Measurements from ENCODE around the gene LDB2. TPM values are rescaled to one million over a fixed set of nuclear protein-coding genes. Genes with fewer than 3 reads are reported as not detected.

Gene LDB2
- total RNA-seq, 1 experiment from 2014 or later: not detected

DNA sequence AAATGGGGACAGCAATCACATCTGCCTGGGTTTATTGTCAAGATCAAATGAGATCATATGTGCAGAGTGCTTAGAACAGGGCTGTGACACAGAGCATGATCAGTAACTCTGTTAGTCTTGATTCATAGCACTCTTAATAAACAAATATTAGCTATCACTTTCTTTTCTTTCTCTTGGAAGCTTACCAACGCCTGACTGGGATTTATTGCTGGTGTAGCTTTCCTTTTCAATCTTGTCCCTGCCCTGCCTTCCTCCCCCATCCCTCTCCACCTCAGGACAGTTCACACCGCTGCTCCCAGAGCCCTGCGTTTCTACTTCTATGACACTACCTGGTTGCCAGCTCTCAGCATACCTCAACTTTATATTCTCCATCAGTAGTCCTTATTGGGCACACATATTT lies 120.7 kb downstream of the LDB2 start:
- intact Hi-C loops (cut with micrococcal nuclease): no loop called here
- DNase-seq (no peak), ATAC-seq (no peak)
- Histone ChIP-seq H3K4me3 (ENCODE audit: low read length) (no peak overlapping the region), H3K79me2 (ENCODE audit: low read length) (no peaks in the 10 kb centered on the region), H3K36me3 (ENCODE audit: low read depth, low read length) (no peaks in the 10 kb centered on the region), H3K27ac (ENCODE audit: low read length) (no peak overlapping the region), H3K9me3 (ENCODE audit: low read length) (no peaks in the 10 kb centered on the region), H3K9me2 (replicated peaks; ENCODE audit: low read length) (no peaks in the 10 kb centered on the region), H3K4me2 (ENCODE audit: low read length) (no peak overlapping the region), H3K27me3 (ENCODE audit: low read length) (peaks cover 70% of the 10 kb centered on the region), H3K4me1 (ENCODE audit: insufficient read depth, low read length) (no peaks in the 10 kb centered on the region), H4K20me1 (ENCODE audit: low read length) (no peaks in the 10 kb centered on the region), H3F3A (ENCODE audit: low read length, unreplicated experiment) (no peaks in the 10 kb centered on the region), H3K9ac (ENCODE audit: low read length) (no peak overlapping the region), H2AFZ (ENCODE audit: low read length) (no peak overlapping the region)
- TF ChIP-seq, protein P1, sequence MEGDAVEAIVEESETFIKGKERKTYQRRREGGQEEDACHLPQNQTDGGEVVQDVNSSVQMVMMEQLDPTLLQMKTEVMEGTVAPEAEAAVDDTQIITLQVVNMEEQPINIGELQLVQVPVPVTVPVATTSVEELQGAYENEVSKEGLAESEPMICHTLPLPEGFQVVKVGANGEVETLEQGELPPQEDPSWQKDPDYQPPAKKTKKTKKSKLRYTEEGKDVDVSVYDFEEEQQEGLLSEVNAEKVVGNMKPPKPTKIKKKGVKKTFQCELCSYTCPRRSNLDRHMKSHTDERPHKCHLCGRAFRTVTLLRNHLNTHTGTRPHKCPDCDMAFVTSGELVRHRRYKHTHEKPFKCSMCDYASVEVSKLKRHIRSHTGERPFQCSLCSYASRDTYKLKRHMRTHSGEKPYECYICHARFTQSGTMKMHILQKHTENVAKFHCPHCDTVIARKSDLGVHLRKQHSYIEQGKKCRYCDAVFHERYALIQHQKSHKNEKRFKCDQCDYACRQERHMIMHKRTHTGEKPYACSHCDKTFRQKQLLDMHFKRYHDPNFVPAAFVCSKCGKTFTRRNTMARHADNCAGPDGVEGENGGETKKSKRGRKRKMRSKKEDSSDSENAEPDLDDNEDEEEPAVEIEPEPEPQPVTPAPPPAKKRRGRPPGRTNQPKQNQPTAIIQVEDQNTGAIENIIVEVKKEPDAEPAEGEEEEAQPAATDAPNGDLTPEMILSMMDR (conservative IDR thresholded peaks at IDR 0.05; ENCODE audit: low read depth, low read length): no peak
- ChIA-PET POLR2A (ENCODE audit: unreplicated experiment) (no interaction called here), CTCF (no interaction called here)
- no TSS peak for BruUV-seq (replicated peaks)

DNA sequence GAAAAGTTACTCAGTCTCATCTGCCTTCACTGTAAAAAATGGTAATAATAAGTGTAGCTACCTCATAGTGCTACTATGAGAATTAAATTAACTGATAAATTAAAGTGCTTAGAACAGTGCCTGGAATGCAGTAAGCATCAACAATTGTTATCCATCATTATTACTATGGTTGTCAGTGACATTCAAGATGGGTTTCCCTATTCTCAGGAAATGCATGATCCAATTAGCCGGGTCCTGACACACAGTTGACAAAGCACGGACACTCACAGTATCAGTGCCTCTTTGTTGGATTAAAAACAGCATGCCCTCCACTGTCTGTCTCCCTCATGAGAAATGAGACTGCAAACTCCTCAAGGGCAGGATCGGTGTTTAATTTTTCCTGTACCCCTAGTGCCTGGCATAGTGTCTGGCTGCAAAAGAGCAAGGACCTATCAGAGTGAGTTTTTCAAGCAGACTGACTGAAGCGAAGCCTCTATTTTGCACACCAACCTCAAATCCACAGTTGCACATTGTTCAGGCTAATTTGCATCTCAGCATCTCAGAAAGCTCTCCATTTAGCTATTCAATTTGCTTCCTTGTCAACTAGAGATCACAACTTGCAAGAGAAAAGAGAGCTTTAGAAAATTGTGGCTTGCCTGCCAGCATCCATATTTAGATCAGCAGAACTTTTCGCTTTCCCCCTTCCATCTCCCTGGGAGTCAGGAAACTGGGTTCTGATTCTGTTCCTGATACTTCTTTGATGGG lies 122.9 kb downstream of the LDB2 start:
- no peaks in the 10 kb centered on the region for H3K79me2 ChIP-seq (ENCODE audit: low read length)
- no peak overlapping the region for H3K9ac ChIP-seq (ENCODE audit: low read length)
- H3F3A ChIP-seq (ENCODE audit: low read length, unreplicated experiment): no peaks in the 10 kb centered on the region
- no peaks in the 10 kb centered on the region for H3K4me1 ChIP-seq (ENCODE audit: insufficient read depth, low read length)
- H4K20me1 ChIP-seq (ENCODE audit: low read length): no peaks in the 10 kb centered on the region
- H3K4me3 ChIP-seq (ENCODE audit: low read length): no peak overlapping the region
- H3K36me3 ChIP-seq (ENCODE audit: low read depth, low read length): no peaks in the 10 kb centered on the region
- no peaks in the 10 kb centered on the region for H3K9me2 ChIP-seq (replicated peaks; ENCODE audit: low read length)
- TF ChIP-seq EZH2 (IDR thresholded peaks at IDR 0.05; ENCODE audit: low read length, unreplicated experiment) (no peak), EZH2phosphoT487 (IDR thresholded peaks at IDR 0.05; ENCODE audit: borderline replicate concordance, low read length) (no peak)
- TF ChIP-seq, protein P1 (conservative IDR thresholded peaks at IDR 0.05; ENCODE audit: low read depth, low read length): no peak
- no TSS peak for BruUV-seq (replicated peaks)
- no peak overlapping the region for H3K4me2 ChIP-seq (ENCODE audit: low read length)
- DNase-seq (no peak), ATAC-seq (no peak)
- H2AFZ ChIP-seq (ENCODE audit: low read length): no peak overlapping the region
- peaks cover 77% of the 10 kb centered on the region for H3K27me3 ChIP-seq (ENCODE audit: low read length)
- intact Hi-C loops (cut with micrococcal nuclease): no loop called here
- H3K9me3 ChIP-seq (ENCODE audit: low read length): no peaks in the 10 kb centered on the region
- CTCF ChIA-PET: no interaction called here
- no peak overlapping the region for H3K27ac ChIP-seq (ENCODE audit: low read length)
- POLR2A ChIA-PET (ENCODE audit: unreplicated experiment): no interaction called here

DNA sequence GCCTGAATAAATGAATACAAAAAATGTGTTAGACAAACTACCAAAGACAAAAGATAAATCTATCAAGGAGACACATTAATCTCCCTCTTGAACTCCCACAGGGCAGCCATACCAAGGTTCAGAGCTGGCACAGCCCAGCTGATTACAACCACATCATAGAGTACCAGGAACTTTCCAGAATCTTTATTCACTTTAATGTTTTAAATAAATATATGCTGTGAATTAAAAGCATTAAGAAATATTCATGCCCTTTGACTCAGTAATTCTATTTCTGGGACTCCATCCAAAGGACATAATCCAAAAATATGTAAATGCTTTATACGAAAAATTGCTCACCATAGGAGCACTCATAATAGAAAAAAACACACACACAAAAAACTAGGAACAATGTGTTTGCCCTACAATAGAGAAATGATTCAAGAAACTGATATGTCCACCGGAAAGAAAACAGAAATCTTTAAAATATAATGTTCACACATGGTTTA lies 126.0 kb downstream of the LDB2 start:
- H2AFZ ChIP-seq (ENCODE audit: low read length): no peak overlapping the region
- H3K27ac ChIP-seq (ENCODE audit: low read length): no peak overlapping the region
- no peak overlapping the region for H3K4me2 ChIP-seq (ENCODE audit: low read length)
- no TSS peak for BruUV-seq (replicated peaks)
- ChIA-PET POLR2A (ENCODE audit: unreplicated experiment) (no interaction called here), CTCF (no interaction called here)
- H3F3A ChIP-seq (ENCODE audit: low read length, unreplicated experiment): no peaks in the 10 kb centered on the region
- TF ChIP-seq, protein P1 (conservative IDR thresholded peaks at IDR 0.05; ENCODE audit: low read depth, low read length): no peak
- no peak for TF ChIP-seq EZH2 (IDR thresholded peaks at IDR 0.05; ENCODE audit: low read length, unreplicated experiment)
- TF ChIP-seq EZH2phosphoT487 (IDR thresholded peaks at IDR 0.05; ENCODE audit: borderline replicate concordance, low read length): no peak
- H3K4me3 ChIP-seq (ENCODE audit: low read length): no peak overlapping the region
- H3K36me3 ChIP-seq (ENCODE audit: low read depth, low read length): no peaks in the 10 kb centered on the region
- ATAC-seq: no peak
- intact Hi-C loops (cut with micrococcal nuclease): no loop called here
- H3K4me1 ChIP-seq (ENCODE audit: insufficient read depth, low read length): no peaks in the 10 kb centered on the region
- no peaks in the 10 kb centered on the region for H3K9me2 ChIP-seq (replicated peaks; ENCODE audit: low read length)
- no peaks in the 10 kb centered on the region for H4K20me1 ChIP-seq (ENCODE audit: low read length)
- no peak for DNase-seq
- H3K79me2 ChIP-seq (ENCODE audit: low read length): no peaks in the 10 kb centered on the region
- H3K27me3 ChIP-seq (ENCODE audit: low read length): peaks cover 81% of the 10 kb centered on the region
- no peaks in the 10 kb centered on the region for H3K9me3 ChIP-seq (ENCODE audit: low read length)
- no peak overlapping the region for H3K9ac ChIP-seq (ENCODE audit: low read length)

Measured in PC-3 (cell line).